Neural cell (in vitro differentiated cells): ENCODE results near the gene FKBP2. TPM values are rescaled to one million over a fixed set of nuclear protein-coding genes. Genes with fewer than 3 reads are reported as not detected.

Source experiments
- H2AFZ ChIP-seq: fragments of 200-600, 300-800 bp; sonication (generic), shearing (Covaris generic); 2 replicates; pipeline ENCODE4 v1.6.0; 2014; ENCODE audit warnings: low read depth, mild to moderate bottlenecking, antibody characterized with exemption, low read length, moderate library complexity
- H3F3A ChIP-seq: fragments of 200-600 bp; shearing (Covaris generic); 2 replicates; pipeline ENCODE4 v1.6.1; 2016; ENCODE audit warnings: mild to moderate bottlenecking, moderate library complexity, mixed read lengths, antibody characterized with exemption, low read length; ENCODE audit not compliant: insufficient read depth, poor library complexity, severe bottlenecking
- H3K27ac ChIP-seq: fragments of 200-600, 300-800 bp; sonication (generic), shearing (Covaris generic); 2 replicates; pipeline ENCODE4 v1.5.1; 2014; ENCODE audit warnings: mild to moderate bottlenecking, low read length, moderate library complexity
- H3K27me3 ChIP-seq: fragments of 300-800, 200-600 bp; sonication (generic), shearing (Covaris generic); 2 replicates; pipeline ENCODE4 v1.6.0; 2014; ENCODE audit warnings: mild to moderate bottlenecking, low read depth, low read length, moderate library complexity; ENCODE audit not compliant: insufficient read depth
- H3K36me3 ChIP-seq: fragments of 300-800, 200-600 bp; sonication (generic), shearing (Covaris generic); 2 replicates; pipeline ENCODE4 v1.5.1; 2014; ENCODE audit warnings: mild to moderate bottlenecking, antibody characterized with exemption, low read length, moderate library complexity; ENCODE audit not compliant: insufficient read depth
- H3K4me2 ChIP-seq: fragments of 300-800, 200-600 bp; sonication (generic), shearing (Covaris generic); 2 replicates; pipeline ENCODE4 v1.6.0; 2014; ENCODE audit warnings: mild to moderate bottlenecking, low read length
- H3K4me3 ChIP-seq: fragments of 300-800, 200-600 bp; sonication (generic), shearing (Covaris generic); 2 replicates; pipeline ENCODE4 v1.5.1; 2014; ENCODE audit warnings: mild to moderate bottlenecking, low read length, moderate library complexity
- H3K79me2 ChIP-seq: fragments of 200-600 bp; shearing (Covaris generic); replicated peaks from 2 replicates; pipeline ENCODE4 v1.6.0; 2014; ENCODE audit warnings: mild to moderate bottlenecking, low read length, moderate library complexity; ENCODE audit not compliant: insufficient read depth
- H3K9ac ChIP-seq: fragments of 300-800, 200-600 bp; sonication (generic), shearing (Covaris generic); 2 replicates; pipeline ENCODE4 v1.6.1; 2016; ENCODE audit warnings: mild to moderate bottlenecking, low read length, mixed read lengths
- H3K9me2 ChIP-seq: fragments of 200-600 bp; shearing (Covaris generic); 2 replicates; pipeline ENCODE4 v1.6.1; 2016; ENCODE audit warnings: mild to moderate bottlenecking, low read length, mixed read lengths; ENCODE audit not compliant: insufficient read depth
- H3K9me3 ChIP-seq: fragments of 200-600, 300-800 bp; sonication (generic), shearing (Covaris generic); 2 replicates; pipeline ENCODE4 v1.6.1; 2016; ENCODE audit warnings: mild to moderate bottlenecking, mixed run types, low read length, moderate library complexity, mixed read lengths
- H4K20me1 ChIP-seq: fragments of 200-600 bp; shearing (Covaris generic); 2 replicates; pipeline ENCODE4 v1.6.1; 2016; ENCODE audit warnings: mild to moderate bottlenecking, mixed run types; ENCODE audit not compliant: insufficient read depth
- CTCF ChIP-seq: fragments of 450-650 bp; IDR thresholded peaks from 2 replicates; pipeline ENCODE4 v1.5.1; 2014; ENCODE audit warnings: antibody characterized with exemption, mild to moderate bottlenecking, moderate library complexity; ENCODE audit not compliant: poor library complexity, severe bottlenecking
- EP300 ChIP-seq: fragments of 450-650 bp; conservative IDR thresholded peaks from 2 replicates; pipeline ENCODE4 v1.6.1; 2014; ENCODE audit warnings: antibody characterized with exemption, mild to moderate bottlenecking, moderate library complexity; ENCODE audit not compliant: poor library complexity, severe bottlenecking
- EZH2 ChIP-seq: fragments of 200-600, 300-800 bp; shearing (Covaris generic), sonication (generic); IDR thresholded peaks from 2 replicates; pipeline ENCODE4 v1.6.1; 2014; ENCODE audit warnings: antibody characterized with exemption, low read length, borderline replicate concordance, mild to moderate bottlenecking; ENCODE audit not compliant: insufficient read depth, poor library complexity, severe bottlenecking
- MXI1 ChIP-seq: fragments of 450-650 bp; conservative IDR thresholded peaks from 2 replicates; pipeline ENCODE4 v1.6.1; 2014; ENCODE audit warnings: antibody characterized with exemption, mild to moderate bottlenecking; ENCODE audit not compliant: poor library complexity, severe bottlenecking
- POLR2AphosphoS5 ChIP-seq: IDR thresholded peaks from 2 replicates; pipeline ENCODE4 v1.6.1; 2012
- REST ChIP-seq: IDR thresholded peaks from 2 replicates; pipeline ENCODE4 v1.6.1; 2012; ENCODE audit warnings: borderline replicate concordance
- SMC3 ChIP-seq: fragments of 450-650 bp; conservative IDR thresholded peaks from 2 replicates; pipeline ENCODE4 v1.6.1; 2014; ENCODE audit warnings: antibody characterized with exemption, mild to moderate bottlenecking, moderate library complexity; ENCODE audit not compliant: poor library complexity
- TAF1 ChIP-seq: IDR thresholded peaks from 2 replicates; pipeline ENCODE4 v1.6.1; 2012; ENCODE audit warnings: low read depth
- polyA plus RNA-seq: library from polyadenylated mRNA; depleted of rRNA; stranded (reverse); fragments of >200 nt; gene quantifications from 2 replicates; pipeline ENCODE4 v1.2.3, GENCODE V29; 2014

FKBP2 gene
- polyA plus RNA-seq, 1 donor from 2014 or later, result 47.4 TPM

- Histone ChIP-seq H2AFZ (no peak overlapping the region), H3K9ac (no peak overlapping the region), H3K79me2 (peaks cover 13% of the 10 kb centered on the region), H3F3A (no peaks in the 10 kb centered on the region), H3K27ac (no peak overlapping the region), H3K27me3 (no peaks in the 10 kb centered on the region), H3K9me3 (no peaks in the 10 kb centered on the region), H3K4me2 (no peak overlapping the region), H3K36me3 (no peaks in the 10 kb centered on the region), H3K9me2 (no peaks in the 10 kb centered on the region), H3K4me3 (peak overlapping the region; percentile 2), H4K20me1 (no peaks in the 10 kb centered on the region)
- TF ChIP-seq SMC3, result no peak
These were observed 2.5 kb downstream of the FKBP2 start for GRCh38 chr11:64243236-64243854.

GRCh38 chr11:64244107-64244506 lies 3.2 kb downstream of the FKBP2 start:
- no peaks in the 10 kb centered on the region for H3K9me2 ChIP-seq
- no peak overlapping the region for H3K27ac ChIP-seq
- no peak overlapping the region for H3K9ac ChIP-seq
- TF ChIP-seq MXI1 (no peak), EZH2 (no peak), POLR2AphosphoS5 (no peak), TAF1 (no peak), SMC3 (no peak), REST (no peak), EP300 (no peak)
- H3K9me3 ChIP-seq, result no peaks in the 10 kb centered on the region
- no peak overlapping the region for H2AFZ ChIP-seq
- H3K4me2 ChIP-seq, result no peak overlapping the region
- no peaks in the 10 kb centered on the region for H3K36me3 ChIP-seq
- H3F3A ChIP-seq, result no peaks in the 10 kb centered on the region
- H4K20me1 ChIP-seq, result no peaks in the 10 kb centered on the region
- peaks cover 13% of the 10 kb centered on the region for H3K79me2 ChIP-seq
- no peak overlapping the region for H3K4me3 ChIP-seq
- no peaks in the 10 kb centered on the region for H3K27me3 ChIP-seq

- Histone ChIP-seq H2AFZ (no peak overlapping the region), H3K4me3 (peak overlapping the region; percentile 99), H3K9ac (peak overlapping the region; percentile 85), H3K27ac (peak overlapping the region; percentile 57), H3K27me3 (no peaks in the 10 kb centered on the region), H3K9me2 (no peaks in the 10 kb centered on the region), H3K36me3 (no peaks in the 10 kb centered on the region), H3K4me2 (peak overlapping the region; percentile 89), H3F3A (no peaks in the 10 kb centered on the region), H3K79me2 (peaks cover 13% of the 10 kb centered on the region), H3K9me3 (no peaks in the 10 kb centered on the region), H4K20me1 (no peaks in the 10 kb centered on the region)
- no peak for TF ChIP-seq CTCF
- no peak for TF ChIP-seq MXI1
These were observed 4.1 kb downstream of the FKBP2 start for GRCh38 chr11:64244966-64245365.
